Spleen (tissue), 7 donors: ENCODE data around the gene TBC1D22B.

Source experiments
- POLR2AphosphoS5 ChIP-seq, 3 donors: sonication (generic); formaldehyde crosslinking; IDR thresholded peaks; one replicate each; pipeline ENCODE4 v1.5.1; 2017; ENCODE audit warnings: antibody characterized with exemption in 3 of 3
- TF ChIP-seq, protein P1 (sequence below), 11 experiments: fragments of 200-600 bp in 7 of 11; fragments of 450-650 bp in 4 of 11; sonication (generic) in 4 of 11; IDR thresholded peaks in 8 of 11; conservative IDR thresholded peaks in 3 of 11; 1 replicate in 7 of 11; 2 replicates in 4 of 11; pipeline versions ENCODE4 v1.4.0 to v1.8.0; 2016 to 2021; ENCODE audit warnings: antibody characterized with exemption in 11 of 11, inconsistent platforms in 4 of 11, mild to moderate bottlenecking in 1 of 11
- donor health status: DM: no; HTN: no; CAD: no; lungs with moderate emphysema.
- donor health status: DM: no; HTN: no; CAD: no.
- donor health status: DM: no; HTN: no; CAD: no.

DNA sequence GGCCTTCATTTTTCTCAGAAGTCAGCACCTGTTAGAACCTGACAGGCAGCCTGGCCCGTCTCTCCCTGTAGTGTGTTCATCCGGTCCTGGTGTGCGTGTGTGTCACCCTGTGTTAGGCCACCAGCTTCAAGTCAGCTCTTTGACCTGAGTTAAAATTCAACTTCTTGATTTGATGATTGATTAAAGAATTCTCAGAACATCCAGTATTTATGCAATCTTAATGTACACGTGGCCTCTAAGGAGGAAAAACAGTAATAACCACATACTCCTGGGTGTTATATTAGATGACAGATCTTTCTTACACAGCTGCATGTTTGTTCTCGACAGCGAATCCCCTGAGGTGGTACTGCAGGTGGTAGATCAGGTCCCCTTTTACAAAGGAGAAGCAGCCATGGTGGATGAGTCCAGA is 19.4 kb downstream of the TBC1D22B start:
- TF ChIP-seq, protein P1, sequence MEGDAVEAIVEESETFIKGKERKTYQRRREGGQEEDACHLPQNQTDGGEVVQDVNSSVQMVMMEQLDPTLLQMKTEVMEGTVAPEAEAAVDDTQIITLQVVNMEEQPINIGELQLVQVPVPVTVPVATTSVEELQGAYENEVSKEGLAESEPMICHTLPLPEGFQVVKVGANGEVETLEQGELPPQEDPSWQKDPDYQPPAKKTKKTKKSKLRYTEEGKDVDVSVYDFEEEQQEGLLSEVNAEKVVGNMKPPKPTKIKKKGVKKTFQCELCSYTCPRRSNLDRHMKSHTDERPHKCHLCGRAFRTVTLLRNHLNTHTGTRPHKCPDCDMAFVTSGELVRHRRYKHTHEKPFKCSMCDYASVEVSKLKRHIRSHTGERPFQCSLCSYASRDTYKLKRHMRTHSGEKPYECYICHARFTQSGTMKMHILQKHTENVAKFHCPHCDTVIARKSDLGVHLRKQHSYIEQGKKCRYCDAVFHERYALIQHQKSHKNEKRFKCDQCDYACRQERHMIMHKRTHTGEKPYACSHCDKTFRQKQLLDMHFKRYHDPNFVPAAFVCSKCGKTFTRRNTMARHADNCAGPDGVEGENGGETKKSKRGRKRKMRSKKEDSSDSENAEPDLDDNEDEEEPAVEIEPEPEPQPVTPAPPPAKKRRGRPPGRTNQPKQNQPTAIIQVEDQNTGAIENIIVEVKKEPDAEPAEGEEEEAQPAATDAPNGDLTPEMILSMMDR (IDR thresholded peaks at IDR 0.05 in 8 of 11, conservative IDR thresholded peaks at IDR 0.05 in 3 of 11) = no peak
- no peak for TF ChIP-seq POLR2AphosphoS5 (IDR thresholded peaks at IDR 0.05)
